H9 (cell line): Measurements from ENCODE around the gene CPT1C. TPM values are rescaled to one million over a fixed set of nuclear protein-coding genes. Genes with fewer than 3 reads are reported as not detected.

Source experiments
- DNase-seq: peaks from one replicate; pipeline ENCODE4 v3.0.0-alpha.2; 2017
- H2AFZ ChIP-seq: one replicate; pipeline ENCODE4 v1.6.1; 2013; ENCODE audit warnings: mild to moderate bottlenecking, low read length, control low read depth, moderate library complexity
- H2AK5ac ChIP-seq: 2 replicates; pipeline ENCODE4 v1.6.1; 2013; ENCODE audit warnings: low read length, control low read depth, mixed read lengths; ENCODE audit not compliant: insufficient read length
- H2BK120ac ChIP-seq: one replicate; pipeline ENCODE4 v1.6.1; 2013; ENCODE audit warnings: low read depth, mild to moderate bottlenecking, low read length, control low read depth, inconsistent platforms; ENCODE audit not compliant: poor library complexity, severe bottlenecking
- H2BK12ac ChIP-seq: 2 replicates; pipeline ENCODE4 v1.6.1; 2013; ENCODE audit warnings: low read length, control low read depth, mixed read lengths, low read depth; ENCODE audit not compliant: insufficient read length
- H2BK15ac ChIP-seq: 2 replicates; pipeline ENCODE4 v1.6.1; 2013; ENCODE audit warnings: low read depth, low read length, control low read depth
- H2BK20ac ChIP-seq: one replicate; pipeline ENCODE4 v1.6.1; 2013; ENCODE audit warnings: low read depth, mild to moderate bottlenecking, low read length, control low read depth, inconsistent platforms; ENCODE audit not compliant: poor library complexity, severe bottlenecking
- H2BK5ac ChIP-seq: 2 replicates; pipeline ENCODE4 v1.6.1; 2013; ENCODE audit warnings: low read length, control low read depth, mixed read lengths; ENCODE audit not compliant: insufficient read length
- H3K14ac ChIP-seq: 2 replicates; pipeline ENCODE4 v1.6.1; 2013; ENCODE audit warnings: low read length, control low read depth; ENCODE audit not compliant: insufficient read depth
- H3K18ac ChIP-seq: 2 replicates; pipeline ENCODE4 v1.6.1; 2013; ENCODE audit warnings: low read depth, mild to moderate bottlenecking, mixed read lengths, low read length, control low read depth; ENCODE audit not compliant: insufficient read length
- H3K23ac ChIP-seq: 2 replicates; pipeline ENCODE4 v1.6.1; 2013; ENCODE audit warnings: low read length, control low read depth, mixed read lengths, low read depth; ENCODE audit not compliant: insufficient read length
- H3K23me2 ChIP-seq: 2 replicates; pipeline ENCODE4 v1.6.1; 2013; ENCODE audit warnings: low read depth, mild to moderate bottlenecking, mixed read lengths, low read length, control low read depth; ENCODE audit not compliant: insufficient read length, poor library complexity, severe bottlenecking
- H3K27ac ChIP-seq: 2 replicates; pipeline ENCODE4 v1.5.1; 2013; ENCODE audit warnings: low read length, control low read depth, mixed read lengths, low read depth; ENCODE audit not compliant: insufficient read length
- H3K27me3 ChIP-seq: 2 replicates; pipeline ENCODE4 v1.6.1; 2013; ENCODE audit warnings: low read length, control low read depth, inconsistent platforms; ENCODE audit not compliant: insufficient read depth
- H3K4ac ChIP-seq: 2 replicates; pipeline ENCODE4 v1.6.1; 2013; ENCODE audit warnings: low read depth, mild to moderate bottlenecking, control low read depth, inconsistent platforms, low read length, moderate library complexity
- H3K4me1 ChIP-seq: 2 replicates; pipeline ENCODE4 v1.6.1; 2013; ENCODE audit warnings: low read length, control low read depth, inconsistent platforms; ENCODE audit not compliant: insufficient read depth
- H3K4me2 ChIP-seq: 2 replicates; pipeline ENCODE4 v1.6.1; 2013; ENCODE audit warnings: low read length, control low read depth, mixed read lengths; ENCODE audit not compliant: insufficient read length, insufficient read depth
- H3K56ac ChIP-seq: 2 replicates; pipeline ENCODE4 v1.6.1; 2013; ENCODE audit warnings: low read depth, mild to moderate bottlenecking, mixed read lengths, low read length, control low read depth; ENCODE audit not compliant: insufficient read length
- H3K79me1 ChIP-seq: 2 replicates; pipeline ENCODE4 v1.6.1; 2013; ENCODE audit warnings: low read depth, mild to moderate bottlenecking, moderate library complexity, low read length, control low read depth, inconsistent platforms; ENCODE audit not compliant: insufficient read depth, poor library complexity, severe bottlenecking
- H3K79me2 ChIP-seq: 2 replicates; pipeline ENCODE4 v1.6.1; 2013; ENCODE audit warnings: low read length, control low read depth, inconsistent platforms; ENCODE audit not compliant: insufficient read depth
- H3K9ac ChIP-seq: 2 replicates; pipeline ENCODE4 v1.6.1; 2013; ENCODE audit warnings: low read length, control low read depth, mixed read lengths; ENCODE audit not compliant: insufficient read length; ENCODE audit errors: extremely low read depth
- H3K9me3 ChIP-seq: one replicate; pipeline ENCODE4 v1.6.1; 2013; ENCODE audit warnings: low read depth, low read length, inconsistent platforms; ENCODE audit not compliant: control insufficient read depth
- H3T11ph ChIP-seq: one replicate; pipeline ENCODE4 v1.6.1; 2013; ENCODE audit warnings: mild to moderate bottlenecking, low read length, control low read depth, inconsistent platforms
- H4K20me1 ChIP-seq: one replicate; pipeline ENCODE4 v1.6.1; 2013; ENCODE audit not compliant: control insufficient read depth, insufficient read length, insufficient read depth
- H4K5ac ChIP-seq: 2 replicates; pipeline ENCODE4 v1.6.1; 2013; ENCODE audit warnings: low read depth, mild to moderate bottlenecking, mixed read lengths, low read length, control low read depth; ENCODE audit not compliant: insufficient read length
- H4K8ac ChIP-seq: replicated peaks from 2 replicates; pipeline ENCODE4 v1.6.1; 2013; ENCODE audit warnings: low read length, control low read depth, mixed read lengths, low read depth; ENCODE audit not compliant: insufficient read length
- H4K91ac ChIP-seq: 2 replicates; pipeline ENCODE4 v1.6.1; 2013; ENCODE audit warnings: low read depth, mild to moderate bottlenecking, moderate library complexity, mixed read lengths, low read length, control low read depth; ENCODE audit not compliant: insufficient read length
- H3K27ac Mint-ChIP-seq, 3 experiments: 2 replicates in 2 of 3; 3 replicates in 1 of 3; pipeline ENCODE4 v1.8.0; 2020 to 2021; ENCODE audit warnings: mixed read lengths in 3 of 3, mild to moderate bottlenecking in 1 of 3, moderate library complexity in 1 of 3
- H3K27me3 Mint-ChIP-seq: 2 replicates; pipeline ENCODE4 v1.8.0; 2021; ENCODE audit warnings: low read depth, mild to moderate bottlenecking, moderate library complexity, mixed read lengths
- H3K36me3 Mint-ChIP-seq, 3 experiments: 2 replicates in 2 of 3; 3 replicates in 1 of 3; pipeline ENCODE4 v1.8.0; 2020 to 2021; ENCODE audit warnings: low read depth in 3 of 3, mixed read lengths in 3 of 3; ENCODE audit not compliant: insufficient read depth in 1 of 3
- H3K4me1 Mint-ChIP-seq, 2 experiments: 2 replicates each; pipeline ENCODE4 v1.8.0; 2020; ENCODE audit warnings: mixed read lengths in 2 of 2
- H3K4me3 Mint-ChIP-seq, 2 experiments: 2 replicates in 1 of 2; 3 replicates in 1 of 2; pipeline ENCODE4 v1.8.0; 2020 to 2021; ENCODE audit warnings: mild to moderate bottlenecking in 2 of 2, mixed read lengths in 2 of 2, moderate library complexity in 1 of 2
- H3K9me3 Mint-ChIP-seq, 2 experiments: 2 replicates in 1 of 2; 3 replicates in 1 of 2; pipeline ENCODE4 v1.8.0; 2020; ENCODE audit warnings: mild to moderate bottlenecking in 2 of 2, mixed read lengths in 2 of 2, moderate library complexity in 1 of 2
- WGBS: extraction: QIAGEN DNeasy Blood & Tissue Kit; methylation state at CpG from one replicate; pipeline ENCODE4 v1.1.7; 2013; ENCODE audit warnings: missing lambda C conversion rate, low lambda C conversion rate, mixed read lengths; ENCODE audit not compliant: insufficient read length; ENCODE audit errors: extremely low coverage; 5-methylcytosine and 5-hydroxymethylcytosine counted together
- total RNA-seq: library from RNA; stranded (reverse); gene quantifications from 2 replicates; pipeline ENCODE4 v1.2.1, GENCODE V29; 2021
- TF ChIP-seq, protein P1 (sequence below): fragments of 200-600 bp; sonication (generic); conservative IDR thresholded peaks from 3 replicates; pipeline ENCODE4 v1.8.0; 2021; ENCODE audit warnings: antibody characterized with exemption, mild to moderate bottlenecking

Gene CPT1C
- total RNA-seq, 1 experiment from 2014 or later, result 74.6 TPM

DNA sequence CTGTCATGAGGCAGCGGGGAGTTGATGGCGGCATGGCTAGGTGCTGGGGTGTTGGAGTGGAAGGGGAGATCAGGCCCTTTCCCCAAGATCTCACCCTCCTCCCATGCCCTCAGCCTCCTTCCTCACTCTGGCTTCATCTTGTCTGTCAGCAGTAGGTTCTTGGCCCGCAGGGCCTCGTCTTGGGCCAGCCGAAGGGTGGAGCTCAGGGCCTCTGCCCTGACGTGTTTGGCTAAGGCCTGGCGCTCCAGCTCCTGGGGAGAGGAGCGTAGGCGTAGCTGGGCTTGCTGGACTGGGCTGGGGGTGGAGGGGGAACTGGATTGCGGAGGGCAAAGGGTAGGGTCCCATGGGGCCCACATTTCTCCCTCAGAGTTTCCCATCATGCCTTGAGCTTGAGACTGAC is 49.0 kb downstream of the CPT1C start:
- Histone ChIP-seq H3K14ac (no peak overlapping the region), H2AK5ac (no peak overlapping the region)
- H3K27ac Mint-ChIP-seq, result no peak overlapping the region

More for the DNA sequence above, 49.0 kb downstream of the CPT1C start:
- Histone ChIP-seq H3K79me2 (no peaks in the 10 kb centered on the region), H3K9me3 (no peaks in the 10 kb centered on the region), H2BK15ac (no peak overlapping the region), H3K4me1 (no peaks in the 10 kb centered on the region), H3K4ac (no peak overlapping the region), H2BK20ac (no peak overlapping the region), H3K23me2 (no peaks in the 10 kb centered on the region), H2BK12ac (no peak overlapping the region), H4K8ac (no peak overlapping the region), H4K20me1 (no peaks in the 10 kb centered on the region), H3K9ac (no peak overlapping the region), H3K56ac (no peak overlapping the region), H4K91ac (no peak overlapping the region), H3T11ph (no peak overlapping the region), H2BK5ac (no peak overlapping the region), H3K27ac (no peak overlapping the region), H3K27me3 (no peaks in the 10 kb centered on the region), H2BK120ac (no peak overlapping the region), H3K23ac (no peak overlapping the region), H2AFZ (no peak overlapping the region), H3K4me2 (no peak overlapping the region), H3K79me1 (no peaks in the 10 kb centered on the region), H3K18ac (no peak overlapping the region), H4K5ac (no peak overlapping the region)
- DNase-seq, result no peak
- H3K4me3 Mint-ChIP-seq, result no peak overlapping the region
- peaks cover 0 to 3% of the 10 kb centered on the region in 2 experiments; a peak in 2 of 5 replicates for H3K9me3 Mint-ChIP-seq
- H3K4me1 Mint-ChIP-seq, result 0 out of 4 replicates have a peak, but pooled peaks cover 0 to 2% of the 10 kb centered on the region in 2 experiments
- no peaks in the 10 kb centered on the region; a peak in 1 of 7 replicates for H3K36me3 Mint-ChIP-seq
- H3K27me3 Mint-ChIP-seq, result no peaks in the 10 kb centered on the region; the same call in 1 of the 2 replicates
- TF ChIP-seq, protein P1, sequence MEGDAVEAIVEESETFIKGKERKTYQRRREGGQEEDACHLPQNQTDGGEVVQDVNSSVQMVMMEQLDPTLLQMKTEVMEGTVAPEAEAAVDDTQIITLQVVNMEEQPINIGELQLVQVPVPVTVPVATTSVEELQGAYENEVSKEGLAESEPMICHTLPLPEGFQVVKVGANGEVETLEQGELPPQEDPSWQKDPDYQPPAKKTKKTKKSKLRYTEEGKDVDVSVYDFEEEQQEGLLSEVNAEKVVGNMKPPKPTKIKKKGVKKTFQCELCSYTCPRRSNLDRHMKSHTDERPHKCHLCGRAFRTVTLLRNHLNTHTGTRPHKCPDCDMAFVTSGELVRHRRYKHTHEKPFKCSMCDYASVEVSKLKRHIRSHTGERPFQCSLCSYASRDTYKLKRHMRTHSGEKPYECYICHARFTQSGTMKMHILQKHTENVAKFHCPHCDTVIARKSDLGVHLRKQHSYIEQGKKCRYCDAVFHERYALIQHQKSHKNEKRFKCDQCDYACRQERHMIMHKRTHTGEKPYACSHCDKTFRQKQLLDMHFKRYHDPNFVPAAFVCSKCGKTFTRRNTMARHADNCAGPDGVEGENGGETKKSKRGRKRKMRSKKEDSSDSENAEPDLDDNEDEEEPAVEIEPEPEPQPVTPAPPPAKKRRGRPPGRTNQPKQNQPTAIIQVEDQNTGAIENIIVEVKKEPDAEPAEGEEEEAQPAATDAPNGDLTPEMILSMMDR, result no peak
- no CpG with 5 or more reads among the region's 10 CpGs for WGBS
